IMR-90 (cell line): ENCODE results near the gene TFAP2B. TPM values are rescaled to one million over a fixed set of nuclear protein-coding genes. Genes with fewer than 3 reads are reported as not detected.

ENCODE experiments used
- ATAC-seq: fragments of 200-7000 bp; cut with Tn5 transposase; 2 replicates; pipeline ENCODE4 v1.9.1; 2020; ENCODE audit warnings: low read depth, mild to moderate bottlenecking, moderate library complexity
- BruUV-seq: library from RNA; stranded (reverse); fragments of 400-500 nt; replicated peaks from 2 replicates; lab custom pipeline; 2021; lab: Mats Ljungman, UMichigan
- CTCF ChIA-PET: fragments of 300-600 bp; formaldehyde crosslinking; extraction: SDS; loops from one replicate; lab custom pipeline; 2021; ENCODE audit warnings: antibody characterized with exemption; lab: Yijun Ruan, JAX
- POLR2A ChIA-PET: fragments of 300-600 bp; sonication (Branson Sonifier 250); formaldehyde crosslinking; loops from one replicate; lab custom pipeline; 2022; ENCODE audit warnings: antibody characterized with exemption; ENCODE audit not compliant: unreplicated experiment; lab: Charles Lee
- DNase-seq: peaks from one replicate; pipeline ENCODE4 v3.0.0; 2013
- H2AFZ ChIP-seq: replicated peaks from 2 replicates; pipeline ENCODE3; 2013; ENCODE audit warnings: low read length, mild to moderate bottlenecking; ENCODE audit not compliant: poor library complexity
- H2AK5ac ChIP-seq: 2 replicates; pipeline ENCODE4 v1.6.1; 2013; ENCODE audit warnings: low read depth, low read length, inconsistent platforms
- H2AK9ac ChIP-seq: replicated peaks from 2 replicates; pipeline ENCODE3; 2013; ENCODE audit warnings: mild to moderate bottlenecking, low read depth, low read length, moderate library complexity; ENCODE audit not compliant: poor library complexity
- H2BK120ac ChIP-seq: 2 replicates; pipeline ENCODE4 v1.6.1; 2013; ENCODE audit warnings: low read depth, low read length, inconsistent platforms
- H2BK15ac ChIP-seq: 3 replicates; pipeline ENCODE4 v1.6.1; 2013; ENCODE audit warnings: low read depth, low read length, inconsistent platforms
- H2BK20ac ChIP-seq: 2 replicates; pipeline ENCODE4 v1.6.1; 2013; ENCODE audit warnings: low read depth, mild to moderate bottlenecking, inconsistent platforms, low read length, moderate library complexity
- H2BK5ac ChIP-seq: 2 replicates; pipeline ENCODE4 v1.6.1; 2013; ENCODE audit warnings: mild to moderate bottlenecking, low read depth, low read length, inconsistent platforms; ENCODE audit not compliant: poor library complexity, severe bottlenecking
- H3K14ac ChIP-seq: replicated peaks from 2 replicates; pipeline ENCODE4 v1.6.1; 2013; ENCODE audit warnings: low read depth, low read length, inconsistent platforms
- H3K18ac ChIP-seq: 2 replicates; pipeline ENCODE4 v1.6.1; 2013; ENCODE audit warnings: low read depth, low read length, control low read depth
- H3K23ac ChIP-seq: 2 replicates; pipeline ENCODE4 v1.6.1; 2013; ENCODE audit warnings: low read depth, low read length, inconsistent platforms
- H3K27ac ChIP-seq: 2 replicates; pipeline ENCODE4 v1.5.1; 2013; ENCODE audit warnings: mild to moderate bottlenecking, control low read depth, low read length; ENCODE audit not compliant: insufficient read depth
- H3K27me3 ChIP-seq: 2 replicates; pipeline ENCODE4 v1.6.1; 2013; ENCODE audit warnings: low read length; ENCODE audit not compliant: control insufficient read depth, insufficient read depth
- H3K36me3 ChIP-seq: 2 replicates; pipeline ENCODE4 v1.6.1; 2013; ENCODE audit warnings: low read length, mixed read lengths; ENCODE audit not compliant: control insufficient read depth, insufficient read depth
- H3K4ac ChIP-seq: 2 replicates; pipeline ENCODE4 v1.6.1; 2013; ENCODE audit warnings: low read depth, low read length, inconsistent platforms
- H3K4me1 ChIP-seq: 2 replicates; pipeline ENCODE4 v1.6.1; 2013; ENCODE audit warnings: low read length, mixed read lengths; ENCODE audit not compliant: control insufficient read depth, insufficient read depth
- H3K4me2 ChIP-seq: 2 replicates; pipeline ENCODE4 v1.6.1; 2013; ENCODE audit warnings: low read depth, mild to moderate bottlenecking, control low read depth, low read length, moderate library complexity
- H3K4me3 ChIP-seq: 2 replicates; pipeline ENCODE4 v1.5.1; 2013; ENCODE audit warnings: low read depth, mild to moderate bottlenecking, control low read depth, low read length, moderate library complexity; ENCODE audit not compliant: insufficient read depth
- H3K56ac ChIP-seq: 2 replicates; pipeline ENCODE4 v1.6.1; 2013; ENCODE audit warnings: low read length, inconsistent platforms; ENCODE audit not compliant: insufficient read depth; ENCODE audit errors: extremely low read depth
- H3K79me1 ChIP-seq, 2 experiments: 2 replicates each; pipeline ENCODE4 v1.6.1; 2013; ENCODE audit warnings: low read length in 2 of 2, inconsistent platforms in 1 of 2, low read depth in 1 of 2
- H3K9ac ChIP-seq: 2 replicates; pipeline ENCODE4 v1.6.1; 2013; ENCODE audit warnings: low read depth, low read length, control low read depth
- H3K9me1 ChIP-seq: 2 replicates; pipeline ENCODE4 v1.6.1; 2013; ENCODE audit warnings: low read length, inconsistent platforms; ENCODE audit not compliant: insufficient read depth
- H3K9me3 ChIP-seq: 2 replicates; pipeline ENCODE4 v1.6.1; 2013; ENCODE audit warnings: low read length; ENCODE audit not compliant: control insufficient read depth, insufficient read depth
- H4K20me1 ChIP-seq: 2 replicates; pipeline ENCODE4 v1.6.1; 2013; ENCODE audit warnings: low read length, inconsistent platforms; ENCODE audit not compliant: insufficient read depth
- H4K5ac ChIP-seq: 2 replicates; pipeline ENCODE4 v1.6.1; 2013; ENCODE audit warnings: mild to moderate bottlenecking, low read depth, low read length, control low read depth
- H4K8ac ChIP-seq, 2 experiments: 2 replicates each; pipeline ENCODE4 v1.6.1; 2013; ENCODE audit warnings: low read depth in 2 of 2, low read length in 2 of 2, control low read depth in 1 of 2, inconsistent platforms in 1 of 2
- H4K91ac ChIP-seq: 2 replicates; pipeline ENCODE4 v1.6.1; 2013; ENCODE audit warnings: low read depth, low read length, inconsistent platforms; ENCODE audit not compliant: insufficient read depth
- CHD1 ChIP-seq: IDR thresholded peaks from 2 replicates; pipeline ENCODE4 v1.6.1; 2012; ENCODE audit warnings: low read depth, low read length, improper control_type of control experiment
- CTCF ChIP-seq: conservative IDR thresholded peaks from 2 replicates; pipeline ENCODE4 v1.5.1; 2012; ENCODE audit warnings: mild to moderate bottlenecking, low read depth, low read length, improper control_type of control experiment
- MXI1 ChIP-seq: IDR thresholded peaks from 2 replicates; pipeline ENCODE4 v1.6.1; 2012; ENCODE audit warnings: low read depth, mild to moderate bottlenecking, low read length, moderate library complexity, borderline replicate concordance
- NFE2L2 ChIP-seq: fragments of 150-350 bp; IDR thresholded peaks from 2 replicates; pipeline ENCODE4 v1.6.1; 2016; ENCODE audit warnings: low read depth, mild to moderate bottlenecking, low read length
- RAD21 ChIP-seq: IDR thresholded peaks from 2 replicates; pipeline ENCODE4 v1.6.1; 2012; ENCODE audit warnings: low read length, improper control_type of control experiment
- WGBS, 2 experiments: methylation state at CpG; one replicate each; pipeline versions ENCODE4 v1.1.5 to v1.1.7; 2013; ENCODE audit warnings: missing lambda C conversion rate in 2 of 2; ENCODE audit not compliant: insufficient read length in 1 of 2; ENCODE audit errors: extremely low coverage in 2 of 2; 5-methylcytosine and 5-hydroxymethylcytosine counted together
- dilution Hi-C: fragments of 300-500 bp; cut with HindIII; formaldehyde crosslinking; loops from one replicate; pipeline ENCODE4 v1.14.3; 2018; ENCODE audit warnings: low sequenced_read_pairs; ENCODE audit not compliant: unreplicated experiment
- in situ Hi-C: fragments of 300-500 bp; cut with MboI; formaldehyde crosslinking; loops from 3 replicates; pipeline ENCODE4 v1.14.3; 2019; ENCODE audit warnings: low sequenced_read_pairs, inconsistent platforms, mixed read lengths
- intact Hi-C: fragments of 100-400 bp; cut with micrococcal nuclease; formaldehyde crosslinking; loops from 2 replicates; pipeline ENCODE4 v1.10.0; 2022
- polyA plus RNA-seq, 3 experiments: library from polyadenylated mRNA; depleted of rRNA; stranded (reverse); fragments of >200 nt; gene quantifications; 2 replicates each; pipeline ENCODE4 v1.2.3, GENCODE V29; 2012; ENCODE audit warnings: low replicate concordance in 1 of 3
- total RNA-seq: library from RNA; depleted of rRNA; stranded (reverse); fragments of >200 nt; gene quantifications from 2 replicates; pipeline ENCODE4 v1.2.3, GENCODE V29; 2012

Gene TFAP2B
- total and polyA plus RNA-seq, 2 of the 4 experiments (the other 2 are of a cell fraction), result not detected

GRCh38 chr6:50850223-50851048 lies 31.8 kb downstream of the TFAP2B start:
- ATAC-seq, result no peak
- intact Hi-C loops, result no loop called here

More at GRCh38 chr6:50850223-50851048, 31.8 kb downstream of the TFAP2B start:
- no peak overlapping the region for H3K18ac ChIP-seq
- no peak overlapping the region for H3K9ac ChIP-seq
- no peak overlapping the region for H3K14ac ChIP-seq
- no peak overlapping the region for H2BK20ac ChIP-seq
- H3K79me1 ChIP-seq, result no peaks in the 10 kb centered on the region
- DNase-seq, result no peak
- dilution Hi-C loops (no loop called here), in situ Hi-C loops (no loop called here)
- H3K36me3 ChIP-seq, result no peaks in the 10 kb centered on the region
- no peak overlapping the region for H2AFZ ChIP-seq
- no peaks in the 10 kb centered on the region for H4K20me1 ChIP-seq
- H3K4ac ChIP-seq, result no peak overlapping the region
- ChIA-PET CTCF (no interaction called here), POLR2A (no interaction called here)
- WGBS, 2 experiments, result 17% methylated on average over 36 of the region's 55 CpGs; no CpG with 5 or more reads in 1 of the 2 experiments
- TF ChIP-seq CTCF (no peak), CHD1 (no peak), NFE2L2 (no peak), RAD21 (no peak), MXI1 (no peak)
- H2BK120ac ChIP-seq, result no peak overlapping the region
- H4K91ac ChIP-seq, result no peak overlapping the region
- H3K56ac ChIP-seq, result no peak overlapping the region
- no peak overlapping the region for H2BK15ac ChIP-seq
- no peak overlapping the region for H4K5ac ChIP-seq
- BruUV-seq, result no TSS peak
- H2AK9ac ChIP-seq, result no peak overlapping the region
- no peak overlapping the region for H3K23ac ChIP-seq
- no peak overlapping the region for H4K8ac ChIP-seq
- H3K9me1 ChIP-seq, result no peaks in the 10 kb centered on the region
- H2BK5ac ChIP-seq, result no peak overlapping the region
- no peak overlapping the region for H3K4me3 ChIP-seq
- no peak overlapping the region for H2AK5ac ChIP-seq
- no peak overlapping the region for H3K4me2 ChIP-seq
- peaks cover 24% of the 10 kb centered on the region for H3K27me3 ChIP-seq
- no peak overlapping the region for H3K27ac ChIP-seq
- H3K4me1 ChIP-seq, result no peaks in the 10 kb centered on the region
- no peaks in the 10 kb centered on the region for H3K9me3 ChIP-seq
